ENCODE data around the gene CR1.

DNA sequence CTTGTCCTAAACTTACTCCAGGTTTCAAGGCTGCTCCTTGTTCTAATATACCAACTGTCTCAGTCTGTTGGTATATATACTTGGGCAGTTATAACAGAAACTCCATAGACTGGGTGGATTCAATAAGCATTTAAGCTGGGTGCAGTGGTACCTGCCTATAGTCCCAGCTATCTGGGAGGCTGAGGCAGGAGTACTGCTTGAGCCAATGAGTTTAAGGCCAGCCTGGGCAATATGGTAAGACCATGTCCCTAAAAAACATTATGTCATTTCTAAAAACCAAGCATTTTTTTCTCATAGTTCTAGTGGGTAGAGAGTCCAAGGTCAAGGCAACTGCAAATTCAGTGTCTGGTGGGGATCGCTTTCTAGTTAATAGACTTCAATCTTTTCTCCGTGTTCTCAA, 131.5 kb downstream of the CR1 start:
- TF ChIP-seq, protein P1, sequence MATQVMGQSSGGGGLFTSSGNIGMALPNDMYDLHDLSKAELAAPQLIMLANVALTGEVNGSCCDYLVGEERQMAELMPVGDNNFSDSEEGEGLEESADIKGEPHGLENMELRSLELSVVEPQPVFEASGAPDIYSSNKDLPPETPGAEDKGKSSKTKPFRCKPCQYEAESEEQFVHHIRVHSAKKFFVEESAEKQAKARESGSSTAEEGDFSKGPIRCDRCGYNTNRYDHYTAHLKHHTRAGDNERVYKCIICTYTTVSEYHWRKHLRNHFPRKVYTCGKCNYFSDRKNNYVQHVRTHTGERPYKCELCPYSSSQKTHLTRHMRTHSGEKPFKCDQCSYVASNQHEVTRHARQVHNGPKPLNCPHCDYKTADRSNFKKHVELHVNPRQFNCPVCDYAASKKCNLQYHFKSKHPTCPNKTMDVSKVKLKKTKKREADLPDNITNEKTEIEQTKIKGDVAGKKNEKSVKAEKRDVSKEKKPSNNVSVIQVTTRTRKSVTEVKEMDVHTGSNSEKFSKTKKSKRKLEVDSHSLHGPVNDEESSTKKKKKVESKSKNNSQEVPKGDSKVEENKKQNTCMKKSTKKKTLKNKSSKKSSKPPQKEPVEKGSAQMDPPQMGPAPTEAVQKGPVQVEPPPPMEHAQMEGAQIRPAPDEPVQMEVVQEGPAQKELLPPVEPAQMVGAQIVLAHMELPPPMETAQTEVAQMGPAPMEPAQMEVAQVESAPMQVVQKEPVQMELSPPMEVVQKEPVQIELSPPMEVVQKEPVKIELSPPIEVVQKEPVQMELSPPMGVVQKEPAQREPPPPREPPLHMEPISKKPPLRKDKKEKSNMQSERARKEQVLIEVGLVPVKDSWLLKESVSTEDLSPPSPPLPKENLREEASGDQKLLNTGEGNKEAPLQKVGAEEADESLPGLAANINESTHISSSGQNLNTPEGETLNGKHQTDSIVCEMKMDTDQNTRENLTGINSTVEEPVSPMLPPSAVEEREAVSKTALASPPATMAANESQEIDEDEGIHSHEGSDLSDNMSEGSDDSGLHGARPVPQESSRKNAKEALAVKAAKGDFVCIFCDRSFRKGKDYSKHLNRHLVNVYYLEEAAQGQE (IDR thresholded peaks at IDR 0.05; ENCODE audit: insufficient read depth in 1 of 2, low read depth in 2 of 2, low read length in 1 of 2) = no peak
- TF ChIP-seq, protein P2, sequence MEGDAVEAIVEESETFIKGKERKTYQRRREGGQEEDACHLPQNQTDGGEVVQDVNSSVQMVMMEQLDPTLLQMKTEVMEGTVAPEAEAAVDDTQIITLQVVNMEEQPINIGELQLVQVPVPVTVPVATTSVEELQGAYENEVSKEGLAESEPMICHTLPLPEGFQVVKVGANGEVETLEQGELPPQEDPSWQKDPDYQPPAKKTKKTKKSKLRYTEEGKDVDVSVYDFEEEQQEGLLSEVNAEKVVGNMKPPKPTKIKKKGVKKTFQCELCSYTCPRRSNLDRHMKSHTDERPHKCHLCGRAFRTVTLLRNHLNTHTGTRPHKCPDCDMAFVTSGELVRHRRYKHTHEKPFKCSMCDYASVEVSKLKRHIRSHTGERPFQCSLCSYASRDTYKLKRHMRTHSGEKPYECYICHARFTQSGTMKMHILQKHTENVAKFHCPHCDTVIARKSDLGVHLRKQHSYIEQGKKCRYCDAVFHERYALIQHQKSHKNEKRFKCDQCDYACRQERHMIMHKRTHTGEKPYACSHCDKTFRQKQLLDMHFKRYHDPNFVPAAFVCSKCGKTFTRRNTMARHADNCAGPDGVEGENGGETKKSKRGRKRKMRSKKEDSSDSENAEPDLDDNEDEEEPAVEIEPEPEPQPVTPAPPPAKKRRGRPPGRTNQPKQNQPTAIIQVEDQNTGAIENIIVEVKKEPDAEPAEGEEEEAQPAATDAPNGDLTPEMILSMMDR (IDR thresholded peaks at IDR 0.05) = no peak
